ENCODE measurements around the gene NR4A1. TPM values are rescaled to one million over a fixed set of nuclear protein-coding genes. Genes with fewer than 3 reads are reported as not detected.

The NR4A1 gene
- polyA plus RNA-seq, 1 experiment: 4.4 TPM

GRCh38 chr12:52018433-52019112 is 32.7 kb upstream of the NR4A1 start:
- Histone ChIP-seq H3K27me3 (ENCODE audit: control insufficient read depth, insufficient read depth, low read length) (no peaks in the 10 kb centered on the region), H3K27ac (ENCODE audit: low read depth, low read length) (no peak overlapping the region), H3K9me3 (ENCODE audit: control insufficient read depth, insufficient read depth, low read length) (no peaks in the 10 kb centered on the region), H3K4me3 (ENCODE audit: low read depth, low read length) (no peak overlapping the region)
- TF ChIP-seq CTCF (IDR thresholded peaks at IDR 0.05; ENCODE audit: low read depth, low read length): no peak
- POLR2A ChIA-PET: interaction anchor here (0.9 to 1.0 kb wide), 2 partner anchors 10 to 12 kb away, joined by 3 to 5 read pairs; partner anchors contain the start of gene TAMALIN
- CTCF ChIA-PET: interaction anchor here (1.4 to 11.6 kb wide), 3 partner anchors 9 to 64 kb away, joined by 3 to 599 read pairs (median 111); partner anchors contain the start of gene TAMALIN
- no peak for DNase-seq (ENCODE audit: low read depth, low spot score)

- ChIA-PET POLR2A (interaction anchor here (0.9 to 4.4 kb wide), 2 partner anchors 12 kb away, joined by 5 to 28 read pairs; partner anchors contain the start of gene TAMALIN), CTCF (interaction anchor here (1.0 to 15.2 kb wide), 4 partner anchors 9 to 57 kb away, joined by 3 to 624 read pairs (median 355); partner anchors contain the start of genes ATG101, SMIM41 and TAMALIN)
- no peak overlapping the region for H3K27ac ChIP-seq (ENCODE audit: low read depth, low read length)
- DNase-seq (ENCODE audit: low read depth, low spot score): no peak
- H3K4me3 ChIP-seq (ENCODE audit: low read depth, low read length): no peak overlapping the region
- no peaks in the 10 kb centered on the region for H3K9me3 ChIP-seq (ENCODE audit: control insufficient read depth, insufficient read depth, low read length)
- no peaks in the 10 kb centered on the region for H3K27me3 ChIP-seq (ENCODE audit: control insufficient read depth, insufficient read depth, low read length)
- no peak for TF ChIP-seq CTCF (IDR thresholded peaks at IDR 0.05; ENCODE audit: low read depth, low read length)
These were observed 32.0 kb upstream of the NR4A1 start for GRCh38 chr12:52019113-52019770.

GRCh38 chr12:52020539-52021336 is 30.5 kb upstream of the NR4A1 start:
- no peaks in the 10 kb centered on the region for H3K9me3 ChIP-seq (ENCODE audit: control insufficient read depth, insufficient read depth, low read length)
- peak; percentile 83 for TF ChIP-seq CTCF (IDR thresholded peaks at IDR 0.05; ENCODE audit: low read depth, low read length)
- ChIA-PET CTCF (interaction anchor here (0.5 to 15.2 kb wide), 16 partner anchors 9 to 968 kb away, joined by 3 to 624 read pairs (median 3); partner anchors contain the start of genes ATG101, SMIM41 and TAMALIN), POLR2A (interaction anchor here (0.6 to 4.4 kb wide), 4 partner anchors 10 to 30 kb away, joined by 5 to 28 read pairs (median 10); partner anchors contain the start of gene TAMALIN)
- no peaks in the 10 kb centered on the region for H3K27me3 ChIP-seq (ENCODE audit: control insufficient read depth, insufficient read depth, low read length)
- no peak overlapping the region for H3K4me3 ChIP-seq (ENCODE audit: low read depth, low read length)
- no peak for DNase-seq (ENCODE audit: low read depth, low spot score)
- no peak overlapping the region for H3K27ac ChIP-seq (ENCODE audit: low read depth, low read length)

- no peaks in the 10 kb centered on the region for H3K27me3 ChIP-seq (ENCODE audit: control insufficient read depth, insufficient read depth, low read length)
- H3K27ac ChIP-seq (ENCODE audit: low read depth, low read length): no peak overlapping the region
- no peak for DNase-seq (ENCODE audit: low read depth, low spot score)
- no peak for TF ChIP-seq CTCF (IDR thresholded peaks at IDR 0.05; ENCODE audit: low read depth, low read length)
- POLR2A ChIA-PET: interaction anchor here (0.8 to 4.4 kb wide), 4 partner anchors 12 to 31 kb away, joined by 3 to 28 read pairs (median 6); partner anchors contain the start of gene TAMALIN
- peak overlapping the region; percentile 67 for H3K4me3 ChIP-seq (ENCODE audit: low read depth, low read length)
- H3K9me3 ChIP-seq (ENCODE audit: control insufficient read depth, insufficient read depth, low read length): no peaks in the 10 kb centered on the region
- CTCF ChIA-PET: interaction anchor here (0.7 to 15.2 kb wide), 21 partner anchors 10 to 742 kb away, joined by 3 to 624 read pairs (median 5); partner anchors contain the start of genes ACVRL1, ATG101, NR4A1 and SMIM41
These were observed 28.4 kb upstream of the NR4A1 start for GRCh38 chr12:52022841-52023181.

Measured in AG04450 (cell line).